Testis (tissue), 3 donors: Measurements from ENCODE around the gene POLD4. TPM values are rescaled to one million over a fixed set of nuclear protein-coding genes. Genes with fewer than 3 reads are reported as not detected.

ENCODE experiments used
- DNase-seq: peaks from one replicate; pipeline ENCODE4 v3.0.0-alpha.2; 2019
- H3K27ac ChIP-seq, 2 donors: fragments of 200-600 bp; sonication (generic); one replicate each; pipeline ENCODE4 v1.5.1; 2019
- H3K27me3 ChIP-seq: fragments of 200-600 bp; sonication (generic); one replicate; pipeline ENCODE4 v1.5.1; 2019
- H3K36me3 ChIP-seq: fragments of 200-600 bp; sonication (generic); one replicate; pipeline ENCODE4 v1.5.1; 2017; ENCODE audit warnings: low read depth; ENCODE audit errors: missing control alignments
- H3K4me1 ChIP-seq: fragments of 200-600 bp; sonication (generic); one replicate; pipeline ENCODE4 v1.5.1; 2019
- H3K4me3 ChIP-seq, 2 donors: fragments of 200-600 bp; sonication (generic); one replicate each; pipeline ENCODE4 v1.5.1; 2017 to 2019
- H3K9me3 ChIP-seq: fragments of 200-600 bp; sonication (generic); one replicate; pipeline ENCODE4 v1.5.1; 2017
- CTCF ChIP-seq, 3 experiments: fragments of 450-650 bp in 2 of 3; fragments of 200-600 bp in 1 of 3; sonication (generic) in 1 of 3; IDR thresholded peaks; one replicate each; pipeline ENCODE4 v1.5.1; 2016 to 2019; ENCODE audit warnings: antibody characterized with exemption in 3 of 3, mild to moderate bottlenecking in 2 of 3, moderate library complexity in 1 of 3
- POLR2A ChIP-seq: fragments of 450-650 bp; IDR thresholded peaks from one replicate; pipeline ENCODE4 v1.6.1; 2017; ENCODE audit warnings: antibody characterized with exemption, mild to moderate bottlenecking, moderate library complexity
- WGBS, 2 donors: methylation state at CpG; one replicate each; pipeline ENCODE4 v1.1.5; 2018; 5-methylcytosine and 5-hydroxymethylcytosine counted together
- intact Hi-C: fragments of 100-400 bp; cut with DNase I; formaldehyde crosslinking; loops from one replicate; pipeline ENCODE4 v1.15.1; 2023; ENCODE audit warnings: low total_unique reads
- polyA plus RNA-seq: library from polyadenylated mRNA; stranded (reverse); fragments of 350-450 nt; fragmentation: Illumina TruSeq; extraction: RNeasy Lipid Tissue Mini Kit (QIAGEN cat#74804); gene quantifications from one replicate; pipeline ENCODE4 v1.2.3, GENCODE V29; 2014; ENCODE audit warnings: low read depth, low replicate concordance; ENCODE audit not compliant: insufficient read depth
- total RNA-seq, 2 donors: library from RNA; depleted of rRNA; stranded (reverse); fragments of >200 nt; gene quantifications; one replicate each; pipeline ENCODE4 v1.2.3, GENCODE V29; 2016

The POLD4 gene
- total and polyA plus RNA-seq, 3 donors from 2014 or later: 53.8 to 59.1 (median 54.6) TPM

DNA sequence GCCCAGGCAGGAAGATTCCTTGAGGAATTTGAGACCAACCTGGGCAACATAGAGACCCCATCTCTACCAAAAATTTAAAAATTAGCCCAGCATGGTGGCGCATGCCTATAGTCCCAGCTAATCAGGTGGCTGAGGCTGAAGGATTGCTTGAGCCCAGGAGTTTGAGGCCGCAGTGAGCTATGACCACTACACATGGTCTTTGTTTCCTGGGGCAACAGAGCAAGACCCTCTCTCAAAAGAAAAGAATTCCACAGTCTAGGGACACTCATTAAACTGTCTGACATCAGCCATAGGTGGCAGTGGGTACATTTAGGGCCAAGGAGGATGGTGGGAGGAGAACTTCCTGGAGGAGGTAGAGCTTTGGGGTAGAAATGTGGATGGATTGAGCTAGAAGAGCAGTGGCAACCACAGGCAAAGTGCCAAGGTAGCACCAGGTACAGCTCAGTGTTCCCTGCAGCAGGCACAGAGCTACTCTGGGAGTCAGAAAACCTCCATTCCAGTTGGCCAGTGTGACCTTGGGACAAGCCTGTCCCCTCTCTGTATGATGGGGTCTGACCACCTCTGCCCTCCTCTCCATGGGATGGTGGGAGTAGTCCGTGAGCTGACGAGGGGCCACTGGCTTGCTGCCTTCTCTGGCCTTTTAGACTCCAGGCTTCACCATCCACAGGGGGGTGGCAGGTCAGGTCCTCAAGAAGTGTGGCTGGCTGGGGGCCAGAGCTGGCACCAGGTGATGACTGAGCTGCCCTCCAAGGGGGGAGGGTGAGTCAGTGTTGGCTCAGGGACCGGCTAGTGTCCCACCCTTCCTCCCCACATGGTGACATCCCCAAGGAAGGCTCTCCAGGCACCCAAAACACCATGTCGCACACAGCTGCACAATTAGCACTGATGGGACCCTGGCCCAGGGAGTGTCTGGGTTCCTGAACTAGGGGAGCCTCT, 23.8 kb upstream of the POLD4 start:
- H3K36me3 ChIP-seq: no peaks in the 10 kb centered on the region
- 82 to 88% methylated on average over 4 to 6 of the region's 6 CpGs for WGBS, 2 donors
- H3K4me3 ChIP-seq: no peak overlapping the region
- H3K27me3 ChIP-seq: no peaks in the 10 kb centered on the region
- intact Hi-C loops: no loop called here
- DNase-seq: no peak
- no peak overlapping the region for H3K27ac ChIP-seq
- TF ChIP-seq CTCF (IDR thresholded peaks at IDR 0.05) (no peak), POLR2A (no peak)
- H3K4me1 ChIP-seq: peaks cover 14% of the 10 kb centered on the region
- H3K9me3 ChIP-seq: no peaks in the 10 kb centered on the region

DNA sequence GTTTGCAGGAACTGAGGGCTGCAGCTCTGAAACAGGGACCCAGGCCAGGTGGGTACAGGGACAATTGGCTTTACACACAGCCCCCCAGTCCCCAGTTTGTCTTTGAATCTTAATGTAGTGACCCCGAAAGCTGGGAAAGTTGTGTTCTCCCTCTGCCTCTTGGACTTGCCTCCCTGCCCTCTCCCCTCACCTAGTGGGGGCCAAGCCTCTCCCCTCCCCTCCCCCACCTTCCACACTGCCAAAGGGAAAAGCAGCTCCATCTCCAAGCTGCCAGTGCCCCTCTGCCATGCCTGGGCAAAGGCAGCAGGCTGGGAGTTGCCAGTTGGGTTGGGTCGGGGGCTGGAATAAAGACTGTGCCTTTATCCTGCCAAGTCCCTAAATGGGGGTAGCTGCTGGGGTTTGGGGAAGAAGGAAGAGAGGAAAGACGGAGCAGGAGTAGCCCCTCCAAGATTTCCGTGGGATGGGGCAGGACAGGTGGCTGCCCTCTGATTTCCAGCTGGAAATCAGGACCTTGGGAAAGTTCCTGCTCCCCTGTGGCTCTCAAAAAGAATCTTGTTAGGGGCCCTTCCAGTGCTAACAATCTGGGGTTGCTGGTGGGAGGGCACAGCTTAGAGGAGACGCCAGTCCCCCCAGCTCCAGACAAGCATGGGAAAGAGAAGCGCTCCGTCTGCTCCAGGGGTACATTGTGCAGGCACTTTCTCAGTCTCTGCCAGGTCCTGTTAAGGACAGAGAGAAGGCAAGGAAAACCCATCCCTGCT, 22.9 kb upstream of the POLD4 start:
- 71 to 87% methylated on average over 7 of the region's 7 CpGs for WGBS, 2 donors
- intact Hi-C loops: no loop called here
- DNase-seq: no peak
- Histone ChIP-seq H3K4me3 (no peak overlapping the region), H3K4me1 (peaks cover 15% of the 10 kb centered on the region), H3K9me3 (no peaks in the 10 kb centered on the region), H3K27ac (no peak overlapping the region), H3K27me3 (no peaks in the 10 kb centered on the region), H3K36me3 (no peaks in the 10 kb centered on the region)
- TF ChIP-seq CTCF (IDR thresholded peaks at IDR 0.05) (no peak), POLR2A (no peak)

GRCh38 chr11:67375320-67376055, 22.1 kb upstream of the POLD4 start:
- Histone ChIP-seq H3K27me3 (no peaks in the 10 kb centered on the region), H3K4me3 (no peak overlapping the region), H3K36me3 (no peaks in the 10 kb centered on the region), H3K4me1 (peaks cover 16% of the 10 kb centered on the region), H3K9me3 (no peaks in the 10 kb centered on the region), H3K27ac (no peak overlapping the region)
- TF ChIP-seq POLR2A (no peak), CTCF (IDR thresholded peaks at IDR 0.05) (no peak)
- no peak for DNase-seq
- intact Hi-C loops: no loop called here
- 53 to 58% methylated on average over 15 of the region's 15 CpGs for WGBS, 2 donors

DNA sequence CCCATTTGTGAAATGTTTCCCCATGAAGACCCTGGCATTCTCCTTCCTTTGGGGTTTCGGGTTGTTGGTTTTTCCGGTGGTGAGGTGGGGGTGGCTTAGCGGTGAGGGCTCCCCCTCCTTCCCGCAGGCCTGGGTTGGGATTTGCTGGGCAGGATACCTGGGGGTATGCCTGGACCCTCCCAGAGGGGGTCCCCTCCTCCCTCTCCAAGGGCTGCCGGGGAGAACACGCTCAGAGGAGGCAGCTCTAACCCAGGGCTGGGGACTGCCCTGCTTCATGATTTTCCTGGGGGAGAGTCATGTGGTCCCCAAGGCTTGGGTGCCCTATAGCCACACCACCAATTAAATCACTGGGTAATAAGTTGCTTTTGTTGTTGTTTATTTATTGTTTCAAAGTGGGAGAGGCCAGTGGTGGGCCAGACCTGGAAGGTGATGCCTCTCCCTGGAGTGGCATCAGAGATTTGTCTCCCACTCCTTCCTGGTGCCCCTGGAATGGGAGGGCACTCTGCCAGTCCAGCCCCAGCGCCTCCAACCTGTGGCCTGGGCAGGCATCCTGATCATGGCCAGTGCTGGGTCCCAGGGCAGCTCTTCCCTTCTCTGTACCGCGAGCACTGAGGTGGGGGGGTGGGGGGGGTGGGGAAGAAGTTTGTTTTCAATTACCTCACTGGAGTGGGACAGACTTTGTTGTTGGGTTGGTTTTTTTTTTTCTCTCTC, 21.4 kb upstream of the POLD4 start:
- Histone ChIP-seq H3K27ac (peak overlapping the region in 1 of 2 donors; percentile 91), H3K27me3 (no peaks in the 10 kb centered on the region), H3K4me1 (peaks cover 22% of the 10 kb centered on the region), H3K9me3 (no peaks in the 10 kb centered on the region), H3K4me3 (no peak overlapping the region), H3K36me3 (no peaks in the 10 kb centered on the region)
- DNase-seq: no peak
- TF ChIP-seq POLR2A (no peak), CTCF (IDR thresholded peaks at IDR 0.05) (no peak)
- WGBS, 2 donors: 20 to 41% methylated on average over 3 to 9 of the region's 9 CpGs
- intact Hi-C loops: no loop called here
